GM21526 (cell line): Measurements from ENCODE around the gene OR8J1.
"Not testable (repeated sequence)": the region's sequence is repeated elsewhere in the genome, so short reads cannot be mapped to it uniquely, and the experiment has no call there.

Source experiments
- ATAC-seq: cut with Tn5 transposase; IDR thresholded peaks from one replicate; pipeline ENCODE4 v1.9.1; 2021; ENCODE audit warnings: moderate library complexity; ENCODE audit not compliant: unreplicated experiment, low FRiP score

Gene OR8J1

GRCh38 chr11:56353991-56354390 is at the start of gene OR8J1:
Gene OR8J1, plus strand, starts transcription at chr11:56354291. Its CDS starts 5,956 bp downstream, at chr11:56360247.
- ATAC-seq: no peak

DNA sequence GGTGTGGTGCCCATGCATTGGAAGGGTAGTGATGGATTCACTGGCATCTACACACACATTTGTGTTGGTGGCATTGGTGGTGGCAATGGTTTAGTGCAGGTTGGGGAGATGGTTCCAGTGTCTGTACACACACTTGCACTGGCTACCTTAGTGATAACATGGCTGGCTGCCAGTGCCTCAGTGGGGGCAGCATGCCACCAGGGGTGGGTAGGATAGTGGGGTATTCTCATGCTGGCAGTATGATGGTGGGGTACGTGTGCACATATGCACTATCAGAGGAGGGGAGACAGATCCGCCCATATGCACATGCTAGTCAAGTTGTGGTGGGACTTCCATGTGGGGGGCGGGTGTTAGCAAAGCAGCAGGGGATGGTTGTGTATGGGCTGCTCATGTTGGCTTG is 46.3 kb upstream of the OR8J1 start:
- no peak for ATAC-seq

DNA sequence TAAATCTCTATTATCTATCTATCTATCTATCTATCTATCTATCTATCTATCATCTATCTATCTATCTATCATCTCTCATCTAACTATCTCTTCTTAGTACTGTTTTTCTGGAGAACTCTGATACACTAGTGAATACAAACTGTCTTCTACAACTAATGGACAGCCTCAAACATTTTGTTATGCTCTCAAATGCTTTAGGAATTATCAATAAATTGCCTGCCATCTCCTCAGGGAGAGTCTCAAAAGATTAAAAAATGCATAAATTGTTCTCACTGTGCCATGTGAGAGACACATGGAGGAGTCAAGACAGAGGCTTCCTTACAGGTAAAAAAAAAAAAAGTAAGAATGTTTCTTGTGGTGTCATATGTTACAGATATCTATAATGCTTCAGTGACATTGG is 39.2 kb upstream of the OR8J1 start, which contains the start of gene OR8K3:
TSS of gene OR8K3 (plus strand) at position 301 of the 400 bp plus-strand sequence. CDS start 3,163 bp downstream, outside the sequence.
- ATAC-seq: no peak

- ATAC-seq: no peak
These were observed 22.1 kb upstream of the OR8J1 start for GRCh38 chr11:56331861-56332491.

GRCh38 chr11:56333156-56333555 is 20.9 kb upstream of the OR8J1 start:
- no peak for ATAC-seq

GRCh38 chr11:56340289-56340688 is 13.8 kb upstream of the OR8J1 start:
- ATAC-seq: no peak

DNA sequence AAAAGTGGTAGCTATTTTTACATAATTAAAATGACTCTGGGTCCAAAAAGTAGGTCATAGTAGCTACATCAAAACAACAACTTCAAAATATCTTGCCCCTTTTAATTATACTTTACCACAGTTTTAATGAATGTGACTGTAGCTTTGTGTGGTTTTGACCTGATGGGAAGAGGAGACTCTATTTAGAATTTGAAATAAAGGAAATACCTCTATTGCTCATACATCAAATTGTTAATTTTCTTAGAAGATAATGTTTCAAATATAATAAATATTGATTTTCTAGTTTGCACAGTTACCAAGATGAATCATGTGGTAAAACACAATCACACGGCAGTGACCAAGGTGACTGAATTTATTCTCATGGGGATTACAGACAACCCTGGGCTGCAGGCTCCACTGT is 8.4 kb upstream of the OR8J1 start, which contains the start of gene OR8K1:
TSS of gene OR8K1 (plus strand) at position 301 of the 400 bp plus-strand sequence. CDS start at position 301, 0 bp downstream.
- no peak for ATAC-seq

- ATAC-seq: no peak
These were observed 21.2 kb downstream of the OR8J1 start, which contains the start of gene OR8U1 for GRCh38 chr11:56375324-56375723. Gene OR8U1, plus strand, starts transcription at chr11:56375624. Its CDS starts 0 bp downstream, at chr11:56375624.

GRCh38 chr11:56380120-56380519 is 26.0 kb downstream of the OR8J1 start:
- ATAC-seq: no peak

DNA sequence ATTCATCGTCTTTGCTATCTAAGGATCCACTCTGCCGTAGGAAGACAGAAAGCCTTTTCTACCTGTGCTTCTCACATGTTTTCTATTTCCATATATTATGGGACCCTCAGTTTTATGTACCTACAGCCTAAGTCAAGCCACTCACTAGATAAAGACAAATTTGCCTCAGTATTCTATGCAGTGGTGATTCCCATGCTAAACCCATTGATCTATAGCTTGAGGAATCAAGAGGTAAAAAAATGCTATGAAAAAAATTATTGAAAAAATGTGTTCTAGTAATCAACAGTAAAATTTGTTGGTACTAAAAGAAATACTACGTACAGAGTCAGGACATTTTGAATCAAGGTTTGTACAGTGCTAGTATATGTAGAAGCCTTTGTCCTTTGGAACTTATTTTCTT is 40.3 kb downstream of the OR8J1 start:
- ATAC-seq: no peak

DNA sequence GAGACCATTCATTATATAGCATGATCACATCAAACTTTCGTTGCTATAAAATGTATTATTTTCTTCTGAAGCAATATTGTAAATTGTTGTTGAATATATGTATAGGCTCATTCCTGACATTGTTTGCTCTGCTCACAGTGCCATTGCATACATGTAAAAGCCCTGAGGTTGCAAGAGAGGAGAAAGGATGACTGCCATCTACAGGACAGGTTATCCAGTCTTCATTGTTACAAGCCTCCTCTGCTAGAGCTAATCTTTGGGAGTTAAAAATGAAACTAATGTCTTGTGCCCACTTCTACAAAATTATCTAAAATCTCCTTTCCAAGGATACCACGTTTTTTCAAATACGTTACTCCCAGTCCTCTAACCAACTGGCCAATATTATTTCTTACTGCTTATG is 42.0 kb downstream of the OR8J1 start:
- ATAC-seq: no peak

GRCh38 chr11:56401858-56402461 is 47.9 kb downstream of the OR8J1 start:
- not testable (repeated sequence) for ATAC-seq

DNA sequence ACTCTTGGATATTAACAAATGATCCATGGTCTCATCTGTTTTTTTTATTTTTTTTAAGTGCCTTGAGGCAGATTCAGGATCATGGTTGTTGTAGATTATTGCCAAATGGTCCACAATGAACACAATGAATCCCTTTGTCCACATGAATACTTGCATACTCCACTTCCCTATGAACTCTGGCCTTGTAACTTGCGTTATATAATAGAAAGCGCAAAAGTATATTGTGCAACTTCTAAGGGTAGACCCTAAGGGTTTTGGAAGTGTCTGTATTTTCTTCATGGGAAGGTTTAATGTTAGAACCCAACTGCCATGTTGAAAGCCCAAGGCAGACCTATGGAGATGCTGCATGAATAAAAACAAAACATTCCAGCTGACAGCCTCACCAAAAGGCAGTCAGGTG is 50.3 kb downstream of the OR8J1 start:
- ATAC-seq: no peak

GRCh38 chr11:56410801-56411200 is 56.7 kb downstream of the OR8J1 start:
- no peak for ATAC-seq
